HPDE6-E6E7 (cell line): ENCODE data around the gene ACP4.
"Not testable (repeated sequence)": the region's sequence is repeated elsewhere in the genome, so short reads cannot be mapped to it uniquely, and the experiment has no call there.

Source experiments
- DNase-seq: peaks from one replicate; pipeline ENCODE4 v3.0.0; 2011; ENCODE audit warnings: missing footprints; ENCODE audit errors: extremely low spot score

The ACP4 gene

DNA sequence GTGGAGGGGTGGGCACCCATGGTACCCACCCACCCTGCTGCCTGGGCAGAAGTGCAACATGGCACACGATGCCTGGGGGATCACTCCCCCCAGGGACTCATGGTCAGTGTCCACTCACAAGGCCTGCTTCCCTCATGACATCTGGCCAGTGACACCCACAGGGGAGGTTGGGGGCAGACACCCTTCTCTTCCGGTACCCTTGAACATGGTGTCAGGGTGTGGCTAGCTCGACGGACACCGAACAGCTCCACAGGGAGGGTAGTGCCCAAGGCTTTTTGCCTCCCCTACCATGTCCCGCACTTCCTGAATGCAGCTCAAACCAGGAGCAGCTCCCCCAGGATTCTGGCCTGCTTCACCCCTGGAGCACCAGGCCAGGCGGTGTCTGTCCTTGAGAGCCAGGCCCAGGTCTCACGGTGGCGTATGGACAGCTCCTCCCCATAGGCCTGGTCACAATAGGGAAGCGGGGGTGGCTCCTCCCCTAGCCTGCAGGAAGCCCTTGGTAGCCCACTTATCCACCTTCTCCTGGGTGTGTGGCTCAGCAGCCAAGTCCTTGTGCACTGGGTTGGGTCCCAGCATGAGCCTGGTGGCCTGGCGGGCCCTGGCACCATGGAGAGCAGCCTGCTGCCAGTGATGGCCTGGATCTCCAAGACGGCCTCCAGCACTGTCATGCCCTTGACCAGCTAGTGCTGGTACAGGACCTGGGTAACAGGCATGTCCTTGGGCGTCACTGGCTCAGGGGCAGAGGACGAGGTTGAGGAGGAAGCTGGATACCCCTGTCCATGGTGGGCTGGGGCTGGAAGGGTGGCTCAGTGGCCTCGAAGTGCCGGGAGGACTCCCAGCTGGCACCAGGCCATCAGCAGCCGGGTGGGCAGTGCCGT, 7.8 kb downstream of the ACP4 start:
- DNase-seq = no peak

DNA sequence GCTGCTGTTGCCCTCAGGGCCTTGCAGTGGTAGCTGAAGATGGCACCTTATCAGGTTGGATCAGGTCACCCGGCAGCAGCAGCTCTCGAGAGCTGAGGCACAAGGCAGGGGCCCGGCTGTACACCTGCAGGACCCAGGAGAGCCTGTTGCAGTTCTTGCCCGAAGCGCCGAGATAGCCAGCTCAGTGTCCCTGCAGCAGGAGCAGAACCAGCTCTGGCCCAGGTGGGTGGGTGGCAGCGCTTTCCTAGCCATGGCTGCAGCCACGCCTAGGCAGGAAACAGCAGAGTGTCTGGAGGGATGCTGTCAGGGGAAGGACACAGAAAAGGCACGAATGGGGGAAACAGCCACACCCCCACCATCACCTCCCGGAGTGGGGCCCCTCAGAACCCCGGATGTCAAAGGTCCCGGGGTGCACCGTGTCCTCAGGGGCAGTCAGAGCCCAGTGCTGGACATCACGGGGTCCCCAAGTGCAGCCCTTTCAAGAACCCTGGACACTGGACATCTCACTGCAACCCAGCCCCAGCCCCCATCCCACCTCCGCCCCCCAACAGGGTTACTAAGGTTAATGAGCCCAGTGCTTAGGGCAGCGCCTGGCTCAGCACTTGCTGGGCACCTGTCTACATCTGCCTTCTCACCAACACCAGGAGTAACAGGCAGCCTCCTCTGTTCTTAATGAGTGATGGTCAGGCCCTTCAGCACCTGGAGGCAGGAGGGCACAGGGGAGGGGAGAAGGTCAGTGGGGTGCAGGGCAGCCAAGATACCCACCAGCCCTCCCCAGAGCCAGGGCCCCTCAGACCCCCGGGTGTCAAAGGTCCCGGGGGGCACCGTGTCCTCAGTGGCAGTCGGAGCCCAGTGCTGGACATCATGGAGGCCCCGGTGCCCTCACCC, 8.7 kb downstream of the ACP4 start:
- no peak for DNase-seq

DNA sequence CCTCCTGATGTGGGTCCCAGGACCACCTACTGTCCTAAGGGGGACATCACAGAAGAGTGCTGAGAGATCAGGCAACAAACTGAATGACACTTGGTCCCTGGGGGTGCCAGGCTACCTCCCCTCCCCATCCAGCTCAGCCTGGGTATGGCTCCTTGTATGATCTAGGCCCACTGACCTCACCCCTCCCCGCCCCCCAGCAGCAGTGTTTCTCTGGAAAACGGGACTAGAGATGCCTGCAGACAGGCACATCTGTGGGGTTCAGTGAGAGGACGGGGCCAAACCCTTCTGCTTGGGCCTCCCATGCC, 9.3 kb downstream of the ACP4 start:
- no peak for DNase-seq

DNA sequence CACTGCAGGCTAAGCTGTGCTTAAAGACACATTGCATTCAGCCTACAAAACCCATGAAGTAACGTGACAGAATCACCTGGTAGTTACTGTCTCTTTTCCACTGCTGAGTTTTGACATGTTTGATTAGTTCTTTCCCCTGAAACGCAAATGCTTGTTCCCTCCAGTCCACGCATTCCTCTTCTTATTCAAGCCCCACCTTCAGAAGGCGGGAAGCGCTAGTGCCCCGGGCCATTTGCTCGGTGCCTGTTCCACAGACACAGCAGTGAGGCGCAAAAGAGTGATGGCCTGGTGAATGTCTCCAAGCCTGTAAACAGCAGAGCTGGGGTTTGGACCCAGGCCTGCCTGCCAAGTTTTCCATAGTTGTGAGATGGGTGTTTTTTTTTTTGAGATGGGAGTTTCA, 10.9 kb downstream of the ACP4 start:
- no peak for DNase-seq

DNA sequence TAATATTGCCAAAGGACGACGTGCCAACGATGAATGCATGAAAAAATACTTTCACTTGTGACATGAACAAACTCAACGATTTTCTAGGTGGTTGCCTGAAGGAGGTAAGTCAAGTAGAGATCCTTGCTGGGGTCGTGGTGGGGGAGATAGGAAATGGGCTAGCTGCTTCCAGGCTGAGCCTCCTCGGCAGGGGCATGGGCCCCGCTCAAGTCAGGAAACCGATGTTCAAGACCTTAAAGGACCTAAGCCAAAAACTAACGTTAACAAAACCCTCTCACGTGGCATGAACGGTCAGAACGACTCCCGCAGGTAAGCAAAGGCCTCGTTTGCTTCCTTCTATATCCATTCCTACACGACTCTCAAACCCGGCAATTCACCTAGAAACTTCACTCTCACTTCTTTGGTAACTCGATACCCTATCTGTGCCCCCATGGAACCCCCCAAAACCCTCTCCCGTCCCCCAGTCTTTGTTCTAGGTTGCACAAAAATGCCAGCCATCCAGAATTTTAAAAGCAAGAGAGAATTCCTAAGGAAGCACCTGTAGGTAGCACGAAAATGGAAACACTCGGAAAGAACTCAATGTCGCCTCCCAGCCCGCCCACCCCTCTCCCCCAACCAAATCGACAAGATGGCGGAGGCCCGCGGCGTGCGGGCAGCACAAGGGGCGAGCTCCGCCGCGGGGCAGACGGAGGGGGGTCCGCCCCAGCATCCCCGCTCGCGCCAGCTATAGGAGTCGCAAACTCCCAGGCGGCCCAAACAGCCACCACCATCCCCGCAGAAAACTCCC, 13.6 kb downstream of the ACP4 start:
- no peak for DNase-seq

DNA sequence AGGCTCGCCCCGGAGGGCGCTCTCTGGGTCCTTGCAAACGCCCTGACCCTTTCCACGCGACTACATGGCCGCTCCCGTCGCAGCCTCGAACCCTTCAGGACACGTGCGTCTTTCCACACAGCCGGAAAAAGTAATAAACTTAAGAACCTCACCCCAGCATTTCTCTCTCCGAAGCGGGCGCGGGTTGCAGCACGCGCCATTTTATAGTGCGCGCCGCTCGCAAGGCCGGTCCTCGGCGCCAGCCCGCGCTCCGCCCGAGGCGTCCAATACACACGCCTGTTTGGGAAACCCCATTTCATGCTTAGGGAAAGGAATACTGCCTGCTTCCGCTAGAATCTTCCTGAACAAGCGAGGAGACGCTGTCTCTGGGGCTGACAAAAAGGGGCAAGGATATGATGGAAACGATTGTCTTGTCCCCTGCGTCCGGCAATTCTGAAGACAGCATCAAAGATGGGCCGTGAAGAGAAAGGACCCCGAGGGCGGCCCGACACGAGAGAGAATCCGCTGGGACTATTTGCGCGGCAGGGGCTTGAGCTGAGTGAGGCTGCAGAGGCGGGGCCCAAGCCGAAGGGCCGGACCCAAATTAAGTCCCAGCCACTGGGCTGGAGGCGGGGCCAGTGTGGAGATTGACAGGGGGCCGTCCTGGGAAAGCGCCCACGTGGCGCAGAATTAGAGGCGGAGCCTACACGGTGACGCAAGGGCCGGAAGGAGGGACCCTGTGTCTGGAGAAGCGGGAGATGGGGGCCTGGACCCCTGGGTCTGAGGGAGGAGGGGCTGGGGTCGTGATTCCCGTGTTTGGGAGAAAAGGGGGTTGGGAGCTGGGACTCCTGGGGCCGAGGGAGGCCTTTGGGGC, 14.4 kb downstream of the ACP4 start:
- DNase-seq = peak; percentile 95

DNA sequence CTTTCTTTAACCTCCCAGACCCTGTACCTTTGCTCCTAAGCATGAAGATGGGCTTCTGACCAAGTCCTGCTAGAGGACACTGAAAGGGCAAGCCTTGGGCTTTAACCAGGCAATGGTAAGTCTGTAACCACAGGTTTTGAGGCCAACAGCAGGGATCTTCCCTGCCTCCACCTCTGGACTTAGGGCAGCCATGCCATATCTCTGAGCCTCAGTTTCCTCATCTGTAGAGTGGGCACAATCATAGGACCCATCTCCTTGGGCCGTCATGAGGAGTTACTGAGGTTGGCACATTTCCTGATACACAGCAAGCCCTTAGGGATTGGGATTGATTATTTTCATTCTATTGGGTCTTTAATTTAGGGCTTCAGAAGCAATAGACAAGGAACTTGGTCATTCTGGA, 18.6 kb downstream of the ACP4 start:
- DNase-seq = no peak

DNA sequence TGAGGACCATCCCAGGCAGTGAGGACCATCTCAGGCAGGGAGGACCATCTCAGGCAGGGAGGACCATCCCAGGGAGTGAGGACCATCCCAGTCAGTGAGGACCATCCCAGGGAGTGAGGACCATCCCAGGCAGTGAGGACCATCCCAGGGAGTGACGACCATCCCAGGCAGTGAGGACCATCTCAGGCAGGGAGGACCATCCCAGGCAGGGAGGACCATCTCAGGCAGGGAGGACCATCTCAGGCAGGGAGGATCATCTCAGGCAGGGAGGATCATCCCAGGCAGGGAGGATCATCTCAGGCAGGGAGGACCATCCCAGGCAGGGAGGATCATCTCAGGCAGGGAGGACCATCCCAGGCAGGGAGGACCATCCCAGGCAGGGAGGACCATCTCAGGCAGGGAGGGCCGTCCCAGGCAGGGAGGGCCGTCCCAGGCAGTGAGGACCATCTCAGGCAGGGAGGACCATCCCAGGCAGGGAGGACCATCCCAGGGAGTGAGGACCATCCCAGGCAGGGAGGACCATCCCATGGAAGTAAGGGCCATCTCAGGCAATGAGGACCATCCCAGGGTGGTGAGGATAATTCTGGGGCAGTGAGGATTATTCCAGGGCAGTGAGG, 21.5 kb downstream of the ACP4 start:
- not testable (repeated sequence) for DNase-seq

DNA sequence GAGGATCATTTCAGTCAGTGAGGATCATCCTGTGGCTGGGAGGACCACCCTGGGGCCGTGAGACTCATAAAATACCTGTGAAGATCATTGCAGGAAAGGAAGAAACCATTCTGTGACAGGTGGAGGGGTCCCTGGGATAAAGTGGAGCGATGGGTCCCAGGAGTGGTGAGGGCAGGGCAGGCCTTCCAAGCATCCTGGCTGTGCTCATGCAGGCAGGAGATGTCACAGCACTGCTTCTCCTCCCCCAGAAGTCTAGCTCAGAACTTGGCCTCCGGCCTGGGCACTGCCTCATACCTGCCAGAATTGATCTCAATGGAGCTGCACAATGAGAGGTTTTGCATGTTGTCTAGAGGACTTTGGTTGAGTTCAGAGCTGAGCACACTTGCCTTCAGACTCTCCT, 22.3 kb downstream of the ACP4 start:
- no peak for DNase-seq

DNA sequence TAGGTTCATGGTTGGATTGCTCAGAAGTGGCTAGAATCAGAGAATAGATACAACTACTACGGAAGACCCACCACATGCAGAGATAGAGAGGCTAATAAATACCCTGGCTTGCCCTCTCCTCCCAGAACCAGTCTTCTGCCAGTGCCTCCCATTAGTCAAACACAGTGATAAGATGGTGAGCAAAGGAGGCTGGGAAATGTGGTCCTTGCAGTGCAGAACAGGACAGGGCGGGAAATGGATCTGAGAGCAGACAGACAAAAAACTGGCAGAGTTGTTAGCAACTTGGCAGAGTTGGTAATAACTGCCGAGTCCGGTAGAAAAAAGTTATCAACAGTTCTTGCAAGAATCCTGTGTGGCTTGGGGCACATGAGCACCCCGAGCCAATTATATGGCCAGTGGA, 24.7 kb downstream of the ACP4 start:
- no peak for DNase-seq

DNA sequence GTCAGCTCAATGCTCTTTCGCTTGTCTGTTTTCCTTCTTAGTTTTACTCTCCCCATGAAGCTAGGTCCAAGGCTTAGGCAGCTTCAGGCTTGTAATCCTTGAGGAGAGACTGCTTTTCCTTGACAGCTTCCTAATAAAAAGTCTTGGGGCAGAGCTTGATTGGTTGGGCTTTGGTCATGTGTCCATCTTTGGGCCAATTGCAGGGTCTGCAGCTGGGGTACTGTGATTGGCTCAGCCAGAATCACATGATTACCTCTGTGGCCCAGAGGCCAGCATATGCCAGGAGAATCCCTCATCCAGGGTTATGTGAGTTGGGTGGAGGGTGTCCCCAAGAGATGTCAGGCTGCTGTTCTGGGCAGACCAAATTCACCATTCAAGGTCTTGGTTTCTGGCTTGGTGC, 25.2 kb downstream of the ACP4 start:
- DNase-seq = no peak

DNA sequence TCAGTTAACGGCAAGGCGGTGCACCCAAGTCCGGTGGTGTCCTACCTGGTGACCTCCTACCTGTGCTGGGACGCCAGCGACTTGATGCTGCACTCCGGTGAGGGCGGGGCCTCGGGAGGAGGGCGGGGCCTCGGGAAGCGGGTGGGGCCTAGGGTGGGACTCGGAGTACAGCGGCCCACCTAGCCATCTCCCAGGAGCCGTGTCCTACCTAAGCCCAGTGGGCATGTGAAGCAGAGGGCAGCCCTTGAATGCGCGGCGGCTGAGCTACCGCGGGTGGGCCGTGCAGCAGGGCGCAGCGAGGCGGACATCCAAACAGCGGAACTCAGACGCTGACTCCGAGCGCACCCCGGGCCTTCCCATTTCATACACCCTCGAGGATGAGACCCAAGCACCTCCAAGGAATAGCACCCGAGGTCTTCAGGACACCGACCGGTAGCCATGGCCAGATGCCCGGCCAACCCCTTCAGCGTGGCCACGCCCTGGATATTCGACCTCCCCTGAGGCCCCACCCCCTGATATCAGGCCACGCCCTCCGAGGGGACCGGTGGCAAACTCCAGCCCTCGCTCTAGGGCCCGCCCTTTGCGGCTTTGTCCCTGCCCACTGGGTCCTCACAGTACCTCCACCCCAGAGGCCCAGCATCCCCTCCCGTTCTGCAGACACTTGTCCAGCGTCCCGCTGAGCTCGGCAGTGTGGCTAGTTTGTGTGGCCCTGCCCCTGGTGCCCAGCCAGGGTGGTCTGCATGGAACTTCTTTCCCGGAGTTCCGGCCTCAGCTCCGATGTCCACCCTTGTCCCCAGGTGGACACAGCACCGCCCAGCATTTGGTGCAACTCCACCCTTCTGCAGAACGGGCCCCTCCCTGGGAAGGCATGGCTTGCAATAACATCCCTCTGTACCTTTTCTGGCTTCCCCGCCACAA, 28.0 kb downstream of the ACP4 start:
- DNase-seq = peak; percentile 71

DNA sequence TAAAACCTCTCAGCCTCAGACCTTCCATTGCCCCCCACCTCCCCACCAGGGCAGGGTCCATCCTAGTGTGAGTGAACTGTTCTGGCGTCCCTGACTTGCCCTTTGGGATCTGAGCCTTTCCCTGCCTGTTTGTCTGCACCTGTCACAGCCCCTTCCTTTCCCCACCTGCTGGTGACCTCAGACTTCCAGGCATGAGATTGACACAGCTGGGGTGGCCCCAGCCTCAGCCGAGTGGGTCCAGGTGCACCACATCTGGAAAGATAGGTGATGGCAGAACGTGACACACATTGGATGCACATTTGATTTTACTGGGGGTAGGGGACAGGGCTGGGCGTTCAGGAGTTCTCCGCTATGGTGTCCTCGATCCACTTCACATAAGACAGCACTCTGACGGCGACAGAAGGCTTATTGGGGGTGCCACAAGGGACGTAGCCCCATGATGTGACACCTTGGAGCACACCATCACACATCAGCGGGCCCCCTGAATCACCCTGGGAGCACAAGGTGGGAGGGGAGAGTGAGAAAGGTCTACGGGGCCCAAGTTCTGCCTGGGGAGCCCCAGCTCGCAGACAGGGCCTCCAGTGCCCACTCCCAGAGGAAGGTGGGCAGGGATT, 28.8 kb downstream of the ACP4 start:
- DNase-seq = no peak

DNA sequence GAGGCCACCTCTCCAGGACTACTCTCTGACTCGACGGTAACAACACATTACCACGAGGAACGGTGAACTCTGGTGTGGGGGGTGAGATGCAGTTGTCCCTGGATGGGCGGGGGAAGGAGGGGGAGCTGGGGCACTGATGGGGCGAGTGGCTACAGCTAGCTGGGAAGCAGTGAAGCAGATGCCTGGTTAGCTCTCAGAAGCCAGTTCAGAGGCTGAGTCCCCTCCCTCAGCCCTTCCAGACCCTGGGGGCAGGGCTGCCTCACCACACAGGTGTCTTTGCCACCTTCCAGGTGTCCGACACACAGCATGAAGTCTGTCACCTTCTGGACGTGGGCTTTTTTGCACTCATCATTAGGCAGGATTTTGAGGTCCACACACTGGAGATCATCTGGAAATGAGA, 29.4 kb downstream of the ACP4 start:
- no peak for DNase-seq

DNA sequence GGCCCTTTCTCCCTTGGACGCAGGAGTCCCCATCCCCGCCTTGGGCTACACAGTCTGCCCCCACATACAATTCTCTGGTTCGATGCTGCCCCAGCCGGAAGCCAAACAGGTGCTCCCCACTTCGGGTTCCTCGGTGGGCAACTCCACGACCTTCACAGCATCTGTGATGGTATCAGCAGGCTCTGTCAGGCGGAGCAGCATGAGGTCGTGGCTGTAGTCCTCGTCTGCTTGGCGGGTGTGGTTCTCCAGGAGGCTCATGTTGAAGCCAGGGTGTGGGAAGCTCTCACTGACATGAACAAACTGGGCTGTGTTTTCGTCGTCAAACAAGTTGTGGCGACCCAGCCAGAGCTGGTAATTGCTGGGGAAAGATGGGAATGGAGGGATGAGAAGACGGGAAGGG, 29.9 kb downstream of the ACP4 start:
- DNase-seq = no peak

DNA sequence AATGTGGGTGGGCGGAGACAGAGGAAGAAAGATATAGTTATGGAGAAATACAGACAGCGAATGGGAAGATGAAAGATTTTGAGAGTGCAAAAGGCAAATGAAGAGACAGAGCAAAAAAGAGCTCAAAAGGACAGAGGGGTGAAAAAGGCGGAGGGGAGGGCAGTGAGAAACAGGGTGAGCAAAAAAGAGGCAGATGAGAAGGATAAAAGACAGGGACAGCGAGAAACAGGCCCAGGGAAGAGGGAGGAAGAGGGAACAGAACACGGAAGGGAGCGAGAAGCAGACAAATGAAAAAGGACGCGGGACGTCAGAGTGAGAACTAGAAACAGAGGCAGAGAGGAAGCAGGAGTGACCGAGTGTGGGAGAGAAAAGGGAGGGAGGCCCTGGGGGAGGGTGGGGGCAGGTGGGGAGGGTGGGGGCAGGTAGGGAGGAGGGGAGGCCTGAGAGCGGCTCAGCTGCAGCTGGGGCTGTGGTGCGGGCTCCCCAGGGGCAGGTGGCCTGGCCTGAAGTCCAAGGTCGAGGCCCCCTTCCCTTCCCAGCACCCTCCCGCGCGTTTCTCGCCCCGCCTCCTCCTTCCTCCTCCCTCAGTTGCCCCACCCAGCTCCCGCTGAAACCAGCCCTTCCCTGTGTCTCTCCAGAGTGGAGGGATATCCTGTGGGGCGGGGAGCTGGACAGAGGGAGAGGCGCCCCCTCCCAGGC, 30.5 kb downstream of the ACP4 start:
- DNase-seq = no peak

DNA sequence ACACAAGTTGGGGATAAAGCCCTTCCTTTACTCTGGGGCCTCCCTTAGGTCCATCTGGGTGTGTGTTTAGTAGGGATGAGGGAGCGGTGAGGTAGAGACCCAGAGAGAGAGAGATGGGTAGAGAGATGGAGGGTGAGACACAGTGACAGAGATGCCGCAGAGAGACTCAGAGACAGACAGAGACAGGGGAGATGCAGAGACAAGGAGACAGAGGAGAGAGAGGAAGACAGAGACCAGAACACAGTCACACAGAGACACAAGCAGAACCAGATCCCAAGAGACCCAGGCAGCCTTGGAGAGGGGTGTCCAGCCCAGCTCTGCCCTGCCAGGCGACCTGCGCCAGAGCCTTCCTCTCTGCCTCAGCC, 31.0 kb downstream of the ACP4 start:
- no peak for DNase-seq

DNA sequence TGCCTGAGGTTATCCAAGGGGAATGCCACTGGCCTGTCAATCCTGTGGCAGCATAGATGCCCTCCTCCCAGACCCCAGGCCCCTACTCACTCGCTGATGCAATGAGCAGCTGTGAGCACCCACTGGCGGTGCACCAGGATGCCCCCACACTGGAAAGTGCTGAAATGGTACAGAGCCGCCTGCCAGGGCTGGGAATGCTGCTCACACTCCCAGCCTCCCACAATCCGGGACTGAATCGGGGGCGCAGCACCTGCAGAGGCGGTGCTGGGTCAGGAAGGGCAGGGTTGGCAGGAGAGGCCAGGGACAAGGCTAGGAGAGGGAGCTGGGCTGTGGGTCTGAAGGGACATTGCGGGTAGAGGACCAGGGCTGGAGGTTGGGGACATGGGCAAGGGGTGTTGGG, 31.4 kb downstream of the ACP4 start:
- no peak for DNase-seq

DNA sequence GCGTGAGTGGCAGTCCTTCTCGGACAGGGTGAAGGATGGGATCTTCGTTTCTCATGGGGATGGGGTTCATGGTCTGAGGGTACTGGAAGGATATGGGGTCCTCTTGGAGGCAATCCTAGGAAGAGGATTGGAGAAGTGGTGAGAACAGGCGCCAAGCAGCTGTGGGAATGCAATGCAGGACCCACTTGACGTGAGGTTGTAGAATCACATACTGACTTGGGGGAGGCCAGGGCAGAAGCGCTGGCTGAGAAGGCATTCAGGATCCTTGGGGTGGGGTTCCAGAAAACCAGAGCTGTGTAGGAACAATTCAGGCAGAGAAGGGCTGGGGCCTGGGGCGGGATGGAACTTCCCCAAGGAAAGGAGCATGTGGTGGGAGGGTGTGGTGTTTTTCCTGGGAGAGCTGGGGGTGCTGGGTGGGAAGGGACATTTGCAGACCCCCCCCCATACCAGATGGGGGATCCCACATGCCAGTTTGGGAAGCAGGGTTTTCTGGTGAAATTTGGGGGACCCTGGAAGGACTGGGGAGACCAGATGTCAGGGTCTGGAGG, 32.5 kb downstream of the ACP4 start:
- no peak for DNase-seq
